ENCODE measurements around the gene CARD11. TPM values are rescaled to one million over a fixed set of nuclear protein-coding genes. Genes with fewer than 3 reads are reported as not detected.

The CARD11 gene
- total RNA-seq, 1 donor from 2014 or later, result 3.9 TPM

DNA sequence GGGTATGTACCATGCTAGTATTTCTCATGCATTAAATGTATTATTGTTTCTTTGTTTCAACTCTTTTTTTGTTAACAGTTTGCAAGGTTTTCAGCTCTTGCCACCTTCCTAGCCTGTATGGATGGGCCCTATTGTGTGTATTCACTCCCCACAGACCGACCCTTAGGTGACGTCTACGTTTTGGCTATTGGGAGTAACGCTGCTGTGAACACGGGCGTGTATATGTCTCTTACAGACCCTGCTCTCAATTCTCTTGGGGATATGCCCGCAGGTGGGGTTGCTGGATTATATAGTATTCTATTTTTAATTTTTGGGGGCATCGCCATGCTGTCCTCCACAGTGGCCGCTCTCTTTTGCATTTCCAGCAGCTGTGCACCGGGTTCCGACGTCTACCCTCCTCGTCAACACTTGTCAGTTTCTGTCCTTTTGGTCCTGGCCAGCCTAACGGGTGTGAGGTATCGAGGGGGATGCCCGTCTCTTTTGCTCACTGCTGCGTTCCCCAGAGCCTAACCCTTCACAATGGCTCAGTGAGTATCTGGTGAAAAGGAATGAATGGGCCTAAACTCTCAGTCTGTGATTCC is 135.5 kb downstream of the CARD11 start:
- ATAC-seq (no peak), DNase-seq (ENCODE audit: low spot score) (no peak)
- intact Hi-C loops (cut with DNase I), result no loop called here

- intact Hi-C loops (cut with DNase I), result no loop called here
- DNase-seq (ENCODE audit: low spot score) (no peak), ATAC-seq (peak; percentile 26)
Measured at GRCh38 chr7:2906197-2906931, 137.3 kb downstream of the CARD11 start.

- DNase-seq (ENCODE audit: low spot score) (no peak), ATAC-seq (no peak)
- intact Hi-C loops (cut with DNase I), result no loop called here
Measured at GRCh38 chr7:2905500-2905899, 138.2 kb downstream of the CARD11 start.

- intact Hi-C loops (cut with DNase I), result no loop called here
- no peak for DNase-seq (ENCODE audit: low spot score)
- ATAC-seq, result no peak
Measured at GRCh38 chr7:2905027-2905426, 138.6 kb downstream of the CARD11 start.

DNA sequence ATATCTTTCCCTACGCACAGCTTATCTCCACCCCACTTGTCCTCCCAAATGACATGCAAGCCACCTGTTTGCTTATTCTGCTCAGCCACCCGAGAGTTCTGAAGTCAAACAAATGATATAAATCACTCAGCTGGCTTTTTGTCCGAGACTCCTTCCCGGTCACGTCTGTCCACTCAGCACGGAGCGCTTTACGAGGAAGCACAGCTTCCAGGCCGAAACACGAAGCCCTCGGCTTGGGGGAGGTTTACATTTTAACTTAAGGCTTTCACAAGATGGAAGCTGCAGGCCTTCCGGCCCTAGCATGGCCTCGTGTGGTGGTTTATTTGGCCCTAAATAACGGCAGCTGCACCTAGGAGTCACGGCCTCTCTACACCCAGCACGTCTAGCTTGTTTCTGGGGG is 139.5 kb downstream of the CARD11 start:
- intact Hi-C loops (cut with DNase I), result no loop called here
- ATAC-seq (no peak), DNase-seq (ENCODE audit: low spot score) (no peak)

DNA sequence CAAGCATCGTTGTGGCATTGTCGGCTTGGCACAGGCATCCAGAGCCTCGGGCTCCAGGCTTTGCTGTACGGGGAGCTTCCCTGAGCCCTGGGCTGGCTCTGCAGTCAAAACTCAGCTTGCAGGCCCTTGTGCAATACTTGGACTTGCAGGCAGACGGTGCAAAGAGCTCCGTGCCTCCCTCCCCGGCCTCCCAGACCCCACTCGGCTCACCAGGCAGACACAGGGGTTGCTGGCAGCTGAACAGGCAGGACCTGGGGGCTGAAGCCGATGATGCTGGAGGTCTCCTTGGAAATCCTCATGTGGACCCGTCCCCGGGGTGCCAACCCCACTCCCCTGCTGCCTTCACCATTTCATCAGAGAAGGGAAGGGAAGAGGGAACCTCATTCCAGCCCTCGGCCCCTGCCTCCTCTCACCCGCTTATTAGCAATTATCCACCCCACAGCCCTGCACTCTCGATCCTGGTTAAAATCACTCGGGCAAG is 139.9 kb downstream of the CARD11 start:
- intact Hi-C loops (cut with DNase I), result no loop called here
- no peak for ATAC-seq
- DNase-seq (ENCODE audit: low spot score), result no peak

DNA sequence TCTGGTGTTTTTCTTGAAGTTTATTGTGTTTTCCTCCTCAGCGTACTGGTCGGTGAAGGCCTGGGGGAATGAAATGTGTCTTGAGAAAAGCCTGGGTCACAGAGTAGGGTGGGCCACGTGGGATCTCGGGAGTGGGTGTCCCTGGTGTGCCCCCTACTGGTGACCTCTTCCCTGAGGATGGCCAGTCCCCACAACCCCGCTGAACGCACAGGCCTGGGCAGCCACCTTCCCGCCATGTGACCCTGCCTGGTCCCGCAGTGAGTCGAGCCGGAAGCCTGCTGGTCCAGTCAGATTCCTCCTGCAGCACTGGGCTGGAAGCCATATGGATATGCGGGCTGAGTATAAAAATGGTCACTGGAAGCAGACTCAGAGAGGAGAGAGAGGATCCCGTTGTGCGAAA is 146.6 kb downstream of the CARD11 start:
- DNase-seq (ENCODE audit: low spot score) (no peak), ATAC-seq (no peak)
- intact Hi-C loops (cut with DNase I), result no loop called here

GRCh38 chr7:2896131-2896530 is 147.5 kb downstream of the CARD11 start:
- DNase-seq (ENCODE audit: low spot score), result no peak
- no peak for ATAC-seq
- intact Hi-C loops (cut with DNase I), result no loop called here

DNA sequence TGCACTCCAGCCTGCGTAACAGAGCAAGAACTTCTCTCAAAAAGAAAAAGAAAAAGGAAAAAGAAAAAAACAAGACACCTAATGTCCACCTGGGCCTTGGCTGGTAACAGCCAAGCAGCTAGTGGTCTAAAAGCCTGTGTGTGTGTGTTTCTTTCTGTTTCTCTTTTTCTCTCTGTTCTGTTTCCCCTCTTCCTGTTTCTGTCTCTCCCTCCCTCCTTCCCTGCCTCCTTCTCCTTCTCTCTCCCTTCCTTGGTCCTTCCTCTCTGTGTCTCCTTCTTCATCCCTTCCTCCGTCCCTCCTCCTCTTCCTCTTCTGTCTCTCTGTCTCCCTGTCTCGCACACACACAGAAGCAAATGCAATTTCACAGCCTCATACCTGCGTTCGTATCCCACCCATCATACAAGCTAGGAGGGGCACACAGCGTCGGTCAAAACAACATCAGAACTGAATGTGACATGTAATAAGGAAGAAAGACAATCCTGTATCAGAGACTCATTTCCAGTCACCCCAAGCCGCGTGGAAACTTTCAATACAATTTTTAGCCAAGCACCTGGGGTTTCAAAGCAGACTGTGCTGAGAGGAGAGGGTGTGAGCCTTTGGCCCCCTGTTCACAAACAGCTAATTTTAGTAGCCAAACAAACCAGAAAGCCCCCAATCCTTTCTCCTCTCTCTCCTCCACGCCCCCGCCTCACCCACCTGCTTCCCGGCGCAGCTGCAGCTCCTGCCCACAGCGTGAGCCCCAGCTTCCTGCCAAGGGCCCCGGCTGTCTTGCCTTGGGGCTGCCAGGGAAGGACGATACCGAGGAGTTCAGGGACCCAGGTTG is 149.3 kb downstream of the CARD11 start:
- ATAC-seq, result no peak
- intact Hi-C loops (cut with DNase I), result no loop called here
- DNase-seq (ENCODE audit: low spot score), result no peak

DNA sequence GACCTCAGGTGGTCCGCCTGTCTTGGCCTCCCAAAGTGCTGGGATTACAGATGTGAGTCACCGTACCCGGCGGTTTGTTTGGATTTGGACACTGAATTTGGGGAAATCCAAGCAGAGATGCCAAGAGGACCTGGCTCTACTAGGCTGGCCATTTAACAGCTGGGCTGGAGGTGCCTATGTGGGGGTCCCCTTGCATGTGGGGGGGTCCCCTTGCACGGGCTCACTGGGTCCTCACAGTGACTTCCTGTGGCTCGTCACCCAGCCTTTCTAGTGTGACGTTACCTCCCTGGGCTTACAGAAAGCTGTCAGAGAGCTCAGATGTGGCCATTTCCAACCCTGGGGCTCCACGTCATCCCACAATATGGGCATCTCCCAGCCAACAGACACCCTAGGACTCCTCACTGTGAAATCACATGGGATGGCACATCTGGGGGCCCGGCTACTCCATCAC is 150.2 kb downstream of the CARD11 start:
- ATAC-seq (no peak), DNase-seq (ENCODE audit: low spot score) (no peak)
- intact Hi-C loops (cut with DNase I), result no loop called here

- no peak for ATAC-seq
Measured at GRCh38 chr7:2892549-2892948, 151.1 kb downstream of the CARD11 start.

DNA sequence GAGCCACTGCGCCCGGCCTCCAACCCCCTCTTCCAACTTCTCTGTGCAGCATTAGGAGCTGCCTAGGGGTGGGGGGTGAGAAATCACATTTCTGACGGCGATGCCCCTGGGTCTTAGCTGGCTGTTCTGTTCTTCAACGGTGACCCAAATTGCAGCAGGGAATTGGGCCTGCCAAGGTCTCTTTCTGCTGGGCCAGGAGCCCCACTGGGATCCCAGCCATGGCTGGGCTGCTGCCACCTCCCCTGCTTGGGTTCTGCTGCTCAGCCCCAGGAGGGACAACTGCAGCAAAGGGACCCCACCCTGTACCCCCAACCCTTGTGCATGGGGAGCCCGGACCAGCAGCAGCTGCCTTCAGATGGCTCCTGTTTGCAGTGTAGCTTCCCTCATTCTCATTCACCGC is 155.9 kb downstream of the CARD11 start:
- DNase-seq (ENCODE audit: low spot score) (no peak), ATAC-seq (no peak)
- intact Hi-C loops (cut with DNase I), result no loop called here

More at GRCh38 chr7:2892549-2892948, 151.1 kb downstream of the CARD11 start:
- intact Hi-C loops (cut with DNase I), result no loop called here
- DNase-seq (ENCODE audit: low spot score), result no peak

DNA sequence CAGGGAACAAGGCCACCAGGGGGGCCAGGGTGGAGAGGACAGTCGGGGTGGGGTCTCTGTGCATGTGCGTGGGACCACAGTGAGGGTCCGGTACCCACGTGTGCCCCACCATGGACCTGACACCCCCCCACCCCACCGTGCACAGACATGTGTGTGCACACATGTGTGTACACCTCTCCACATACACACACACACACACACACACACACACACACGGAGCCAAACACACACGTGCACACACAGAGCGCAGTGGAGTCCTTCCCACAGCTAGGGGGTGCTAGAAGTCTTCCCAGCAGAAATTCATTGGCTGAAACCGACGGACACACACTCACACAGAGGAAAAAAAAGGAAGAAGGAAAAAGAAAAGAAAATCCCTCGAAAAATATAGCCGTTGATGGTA is 156.8 kb downstream of the CARD11 start:
- peak; percentile 61 for ATAC-seq
- intact Hi-C loops (cut with DNase I), result no loop called here
- no peak for DNase-seq (ENCODE audit: low spot score)

DNA sequence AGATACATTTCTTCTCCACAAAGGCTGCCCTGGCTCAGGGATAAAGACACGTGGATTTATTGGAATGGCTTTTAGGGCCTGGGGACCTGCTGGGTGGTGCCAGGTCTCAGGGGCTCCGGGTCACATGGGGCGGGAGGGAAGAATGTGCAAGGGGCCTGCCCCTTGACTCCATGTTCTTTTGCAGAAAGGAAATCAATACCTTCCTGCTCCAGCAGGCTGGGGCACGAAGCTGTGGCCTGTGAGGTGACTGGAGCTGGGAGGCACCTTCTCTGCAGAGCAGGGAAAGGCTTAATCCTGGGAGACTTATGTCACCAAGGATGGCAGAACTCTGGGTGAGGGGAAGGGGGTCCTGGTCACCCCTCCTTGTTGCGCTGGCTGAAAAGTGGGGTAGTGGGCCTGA is 157.3 kb downstream of the CARD11 start:
- ATAC-seq (no peak), DNase-seq (ENCODE audit: low spot score) (no peak)
- intact Hi-C loops (cut with DNase I), result no loop called here

DNA sequence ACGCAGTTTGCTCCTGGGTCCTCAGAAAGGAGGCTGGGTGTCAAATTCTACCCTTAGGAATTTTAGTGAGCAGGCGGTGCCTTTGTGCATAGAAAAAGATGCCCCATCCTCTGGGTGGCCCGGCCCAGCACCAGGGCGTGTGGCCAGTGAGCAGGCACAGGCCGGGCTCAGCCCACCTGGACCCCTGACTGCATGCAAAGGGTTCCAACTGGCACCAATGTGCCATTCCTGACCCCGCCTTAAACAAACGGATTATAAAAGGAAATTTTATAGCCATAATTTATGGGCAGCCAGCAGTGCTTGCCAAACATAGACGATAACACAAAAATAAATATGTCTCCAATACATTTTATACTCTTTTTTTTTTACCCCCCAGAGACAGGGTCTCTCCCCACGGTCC is 159.5 kb downstream of the CARD11 start:
- DNase-seq (ENCODE audit: low spot score), result no peak
- intact Hi-C loops (cut with DNase I), result no loop called here
- no peak for ATAC-seq

GRCh38 chr7:2883101-2883500 is 160.6 kb downstream of the CARD11 start:
- ATAC-seq, result no peak
- DNase-seq (ENCODE audit: low spot score), result no peak
- intact Hi-C loops (cut with DNase I), result no loop called here

GRCh38 chr7:2882111-2882510 is 161.6 kb downstream of the CARD11 start:
- intact Hi-C loops (cut with DNase I), result no loop called here
- DNase-seq (ENCODE audit: low spot score) (no peak), ATAC-seq (no peak)

DNA sequence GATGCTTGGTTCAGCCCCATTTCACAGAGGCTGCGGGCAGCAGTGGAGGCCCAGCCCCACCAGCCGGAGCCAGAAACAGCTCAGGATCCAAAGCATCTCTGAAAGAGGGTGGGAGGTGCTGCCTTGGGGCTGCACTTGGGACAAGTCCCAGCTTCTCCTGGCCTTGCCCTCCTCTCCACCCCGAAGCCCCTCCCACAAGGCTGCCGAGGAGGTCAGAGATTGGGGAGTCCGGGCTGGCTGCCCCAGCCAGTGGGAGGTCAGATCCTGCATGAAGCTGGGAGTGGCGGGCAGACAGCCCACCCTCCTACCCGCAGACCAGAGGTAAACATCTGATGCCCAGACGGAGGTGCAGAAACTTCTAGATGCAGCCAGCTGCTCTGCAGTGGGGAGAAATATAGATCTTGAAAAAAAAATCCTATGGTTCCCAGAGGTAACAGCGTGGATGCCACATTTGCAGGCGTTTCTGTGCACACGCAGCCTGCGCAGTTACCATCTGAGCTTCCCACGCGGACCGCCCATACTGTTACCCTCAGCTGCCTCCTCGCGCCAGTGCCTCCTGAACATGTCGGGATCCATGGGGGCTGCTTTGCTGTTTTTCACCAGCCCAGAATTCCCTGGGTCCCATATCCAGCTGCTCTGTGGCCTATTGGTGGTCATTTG is 162.7 kb downstream of the CARD11 start:
- no peak for ATAC-seq
- intact Hi-C loops (cut with DNase I), result no loop called here
- no peak for DNase-seq (ENCODE audit: low spot score)

GRCh38 chr7:2880051-2880450 is 163.6 kb downstream of the CARD11 start:
- intact Hi-C loops (cut with DNase I), result no loop called here
- no peak for ATAC-seq
- DNase-seq (ENCODE audit: low spot score), result no peak
